ENCODE results near the gene SSB. TPM values are rescaled to one million over a fixed set of nuclear protein-coding genes. Genes with fewer than 3 reads are reported as not detected.

SSB gene
- total and polyA plus RNA-seq, 9 of the 15 experiments (the other 6 are each of a cell fraction or from before 2014, with no cell fraction given), result 317 to 849 (median 515) TPM

GRCh38 chr2:169839954-169840746 is 41.5 kb downstream of the SSB start (continued):
- TF ChIP-seq CHAMP1 (IDR thresholded peaks at IDR 0.05) (peak; percentile 40; the same call in 1 of the 2 replicates), ARHGAP35 (IDR thresholded peaks at IDR 0.05; ENCODE audit: partially characterized antibody) (no peak), MBD2 (IDR thresholded peaks at IDR 0.05; ENCODE audit: borderline replicate concordance, low read depth) (no peak), ZNF586 (CRISPR knock-in tag; conservative IDR thresholded peaks at IDR 0.05) (no peak), TARDBP (IDR thresholded peaks at IDR 0.05) (no peak), MAFF (IDR thresholded peaks at IDR 0.05; ENCODE audit: low read length) (no peak), PHB2 (IDR thresholded peaks at IDR 0.05; ENCODE audit: low read depth) (no peak), TAF15 (IDR thresholded peaks at IDR 0.05; ENCODE audit: low read depth, low read length) (no peak), GTF2E2 (tag; IDR thresholded peaks at IDR 0.05) (no peak), TSHZ1 (CRISPR knock-in tag; IDR thresholded peaks at IDR 0.05) (no peak), ZNF785 (CRISPR knock-in tag; IDR thresholded peaks at IDR 0.05) (no peak), ZBTB33 (CRISPR knock-in tag; IDR thresholded peaks at IDR 0.05) (peak; percentile 32; the same call in 1 of the 2 replicates), CLOCK (CRISPR knock-in tag; IDR thresholded peaks at IDR 0.05; ENCODE audit: borderline replicate concordance) (no peak)
